H9 (cell line): ENCODE measurements around the gene VASN. TPM values are rescaled to one million over a fixed set of nuclear protein-coding genes. Genes with fewer than 3 reads are reported as not detected.

ENCODE experiments used
- DNase-seq: peaks from one replicate; pipeline ENCODE4 v3.0.0-alpha.2; 2017
- H2AFZ ChIP-seq: one replicate; pipeline ENCODE4 v1.6.1; 2013; ENCODE audit warnings: mild to moderate bottlenecking, low read length, control low read depth, moderate library complexity
- H2AK5ac ChIP-seq: 2 replicates; pipeline ENCODE4 v1.6.1; 2013; ENCODE audit warnings: low read length, control low read depth, mixed read lengths; ENCODE audit not compliant: insufficient read length
- H2BK120ac ChIP-seq: one replicate; pipeline ENCODE4 v1.6.1; 2013; ENCODE audit warnings: low read depth, mild to moderate bottlenecking, low read length, control low read depth, inconsistent platforms; ENCODE audit not compliant: poor library complexity, severe bottlenecking
- H2BK12ac ChIP-seq: 2 replicates; pipeline ENCODE4 v1.6.1; 2013; ENCODE audit warnings: low read length, control low read depth, mixed read lengths, low read depth; ENCODE audit not compliant: insufficient read length
- H2BK15ac ChIP-seq: 2 replicates; pipeline ENCODE4 v1.6.1; 2013; ENCODE audit warnings: low read depth, low read length, control low read depth
- H2BK20ac ChIP-seq: one replicate; pipeline ENCODE4 v1.6.1; 2013; ENCODE audit warnings: low read depth, mild to moderate bottlenecking, low read length, control low read depth, inconsistent platforms; ENCODE audit not compliant: poor library complexity, severe bottlenecking
- H2BK5ac ChIP-seq: 2 replicates; pipeline ENCODE4 v1.6.1; 2013; ENCODE audit warnings: low read length, control low read depth, mixed read lengths; ENCODE audit not compliant: insufficient read length
- H3K14ac ChIP-seq: 2 replicates; pipeline ENCODE4 v1.6.1; 2013; ENCODE audit warnings: low read length, control low read depth; ENCODE audit not compliant: insufficient read depth
- H3K18ac ChIP-seq: 2 replicates; pipeline ENCODE4 v1.6.1; 2013; ENCODE audit warnings: low read depth, mild to moderate bottlenecking, mixed read lengths, low read length, control low read depth; ENCODE audit not compliant: insufficient read length
- H3K23ac ChIP-seq: 2 replicates; pipeline ENCODE4 v1.6.1; 2013; ENCODE audit warnings: low read length, control low read depth, mixed read lengths, low read depth; ENCODE audit not compliant: insufficient read length
- H3K23me2 ChIP-seq: 2 replicates; pipeline ENCODE4 v1.6.1; 2013; ENCODE audit warnings: low read depth, mild to moderate bottlenecking, mixed read lengths, low read length, control low read depth; ENCODE audit not compliant: insufficient read length, poor library complexity, severe bottlenecking
- H3K27ac ChIP-seq: 2 replicates; pipeline ENCODE4 v1.5.1; 2013; ENCODE audit warnings: low read length, control low read depth, mixed read lengths, low read depth; ENCODE audit not compliant: insufficient read length
- H3K27me3 ChIP-seq: 2 replicates; pipeline ENCODE4 v1.6.1; 2013; ENCODE audit warnings: low read length, control low read depth, inconsistent platforms; ENCODE audit not compliant: insufficient read depth
- H3K4ac ChIP-seq: 2 replicates; pipeline ENCODE4 v1.6.1; 2013; ENCODE audit warnings: low read depth, mild to moderate bottlenecking, control low read depth, inconsistent platforms, low read length, moderate library complexity
- H3K4me1 ChIP-seq: 2 replicates; pipeline ENCODE4 v1.6.1; 2013; ENCODE audit warnings: low read length, control low read depth, inconsistent platforms; ENCODE audit not compliant: insufficient read depth
- H3K4me2 ChIP-seq: 2 replicates; pipeline ENCODE4 v1.6.1; 2013; ENCODE audit warnings: low read length, control low read depth, mixed read lengths; ENCODE audit not compliant: insufficient read length, insufficient read depth
- H3K56ac ChIP-seq: 2 replicates; pipeline ENCODE4 v1.6.1; 2013; ENCODE audit warnings: low read depth, mild to moderate bottlenecking, mixed read lengths, low read length, control low read depth; ENCODE audit not compliant: insufficient read length
- H3K79me1 ChIP-seq: 2 replicates; pipeline ENCODE4 v1.6.1; 2013; ENCODE audit warnings: low read depth, mild to moderate bottlenecking, moderate library complexity, low read length, control low read depth, inconsistent platforms; ENCODE audit not compliant: insufficient read depth, poor library complexity, severe bottlenecking
- H3K79me2 ChIP-seq: 2 replicates; pipeline ENCODE4 v1.6.1; 2013; ENCODE audit warnings: low read length, control low read depth, inconsistent platforms; ENCODE audit not compliant: insufficient read depth
- H3K9ac ChIP-seq: 2 replicates; pipeline ENCODE4 v1.6.1; 2013; ENCODE audit warnings: low read length, control low read depth, mixed read lengths; ENCODE audit not compliant: insufficient read length; ENCODE audit errors: extremely low read depth
- H3K9me3 ChIP-seq: one replicate; pipeline ENCODE4 v1.6.1; 2013; ENCODE audit warnings: low read depth, low read length, inconsistent platforms; ENCODE audit not compliant: control insufficient read depth
- H3T11ph ChIP-seq: one replicate; pipeline ENCODE4 v1.6.1; 2013; ENCODE audit warnings: mild to moderate bottlenecking, low read length, control low read depth, inconsistent platforms
- H4K20me1 ChIP-seq: one replicate; pipeline ENCODE4 v1.6.1; 2013; ENCODE audit not compliant: control insufficient read depth, insufficient read length, insufficient read depth
- H4K5ac ChIP-seq: 2 replicates; pipeline ENCODE4 v1.6.1; 2013; ENCODE audit warnings: low read depth, mild to moderate bottlenecking, mixed read lengths, low read length, control low read depth; ENCODE audit not compliant: insufficient read length
- H4K8ac ChIP-seq: replicated peaks from 2 replicates; pipeline ENCODE4 v1.6.1; 2013; ENCODE audit warnings: low read length, control low read depth, mixed read lengths, low read depth; ENCODE audit not compliant: insufficient read length
- H4K91ac ChIP-seq: 2 replicates; pipeline ENCODE4 v1.6.1; 2013; ENCODE audit warnings: low read depth, mild to moderate bottlenecking, moderate library complexity, mixed read lengths, low read length, control low read depth; ENCODE audit not compliant: insufficient read length
- H3K27ac Mint-ChIP-seq, 3 experiments: 2 replicates in 2 of 3; 3 replicates in 1 of 3; pipeline ENCODE4 v1.8.0; 2020 to 2021; ENCODE audit warnings: mixed read lengths in 3 of 3, mild to moderate bottlenecking in 1 of 3, moderate library complexity in 1 of 3
- H3K27me3 Mint-ChIP-seq: 2 replicates; pipeline ENCODE4 v1.8.0; 2021; ENCODE audit warnings: low read depth, mild to moderate bottlenecking, moderate library complexity, mixed read lengths
- H3K36me3 Mint-ChIP-seq, 3 experiments: 2 replicates in 2 of 3; 3 replicates in 1 of 3; pipeline ENCODE4 v1.8.0; 2020 to 2021; ENCODE audit warnings: low read depth in 3 of 3, mixed read lengths in 3 of 3; ENCODE audit not compliant: insufficient read depth in 1 of 3
- H3K4me1 Mint-ChIP-seq, 2 experiments: 2 replicates each; pipeline ENCODE4 v1.8.0; 2020; ENCODE audit warnings: mixed read lengths in 2 of 2
- H3K4me3 Mint-ChIP-seq, 2 experiments: 2 replicates in 1 of 2; 3 replicates in 1 of 2; pipeline ENCODE4 v1.8.0; 2020 to 2021; ENCODE audit warnings: mild to moderate bottlenecking in 2 of 2, mixed read lengths in 2 of 2, moderate library complexity in 1 of 2
- H3K9me3 Mint-ChIP-seq, 2 experiments: 2 replicates in 1 of 2; 3 replicates in 1 of 2; pipeline ENCODE4 v1.8.0; 2020; ENCODE audit warnings: mild to moderate bottlenecking in 2 of 2, mixed read lengths in 2 of 2, moderate library complexity in 1 of 2
- CTCF ChIP-seq: fragments of 200-600 bp; sonication (generic); conservative IDR thresholded peaks from 3 replicates; pipeline ENCODE4 v1.8.0; 2021; ENCODE audit warnings: antibody characterized with exemption, mild to moderate bottlenecking
- whole genome bisulfite sequencing: extraction: QIAGEN DNeasy Blood & Tissue Kit; methylation state at CpG from one replicate; pipeline ENCODE4 v1.1.7; 2013; ENCODE audit warnings: missing lambda C conversion rate, low lambda C conversion rate, mixed read lengths; ENCODE audit not compliant: insufficient read length; ENCODE audit errors: extremely low coverage; 5-methylcytosine and 5-hydroxymethylcytosine counted together
- total RNA-seq: library from RNA; stranded (reverse); gene quantifications from 2 replicates; pipeline ENCODE4 v1.2.1, GENCODE V29; 2021

Gene VASN
- total RNA-seq, 1 experiment from 2014 or later, result 11.0 TPM

GRCh38 chr16:4372578-4373355 is 1.1 kb downstream of the VASN start:
- Histone ChIP-seq H4K20me1 (no peaks in the 10 kb centered on the region), H3K9ac (no peak overlapping the region), H3K23ac (no peak overlapping the region), H3K9me3 (no peaks in the 10 kb centered on the region), H3K4me1 (peaks cover 11% of the 10 kb centered on the region; the same call in 1 of the 2 replicates), H4K8ac (no peak overlapping the region), H3K14ac (no peak overlapping the region), H3K4me2 (peak overlapping the region; percentile 58), H3T11ph (no peak overlapping the region), H2AK5ac (no peak overlapping the region), H2AFZ (no peak overlapping the region), H2BK5ac (no peak overlapping the region), H2BK120ac (no peak overlapping the region), H3K56ac (no peak overlapping the region), H2BK20ac (no peak overlapping the region), H4K5ac (no peak overlapping the region), H3K27me3 (no peaks in the 10 kb centered on the region), H2BK12ac (no peak overlapping the region), H3K27ac (no peak overlapping the region), H2BK15ac (no peak overlapping the region), H3K23me2 (no peaks in the 10 kb centered on the region), H4K91ac (no peak overlapping the region), H3K4ac (no peak overlapping the region), H3K79me1 (no peaks in the 10 kb centered on the region), H3K18ac (no peak overlapping the region), H3K79me2 (peaks cover 1% of the 10 kb centered on the region; the same call in 1 of the 2 replicates)
- WGBS, result no CpG with 5 or more reads among the region's 10 CpGs
- no peaks in the 10 kb centered on the region for H3K27me3 Mint-ChIP-seq
- peaks cover 29 to 43% of the 10 kb centered on the region in 2 experiments for H3K4me1 Mint-ChIP-seq
- H3K36me3 Mint-ChIP-seq, result peaks cover 0 to 3% (median 2%) of the 10 kb centered on the region in 3 experiments; a peak in 1 of 7 replicates
- TF ChIP-seq CTCF, result no peak
- no peaks in the 10 kb centered on the region for H3K9me3 Mint-ChIP-seq
- peak overlapping the region in 1 of 3 experiments; percentile 67; a peak in 1 of 7 replicates for H3K27ac Mint-ChIP-seq
- DNase-seq, result no peak
- peak overlapping the region; percentile 75 to 94 for H3K4me3 Mint-ChIP-seq
